ENCODE measurements around the gene SLC16A1.
"Not testable (repeated sequence)": the region's sequence is repeated elsewhere in the genome, so short reads cannot be mapped to it uniquely, and the experiment has no call there.

The SLC16A1 gene

GRCh38 chr1:112904071-112904830 lies 51.7 kb downstream of the SLC16A1 start:
- DNase-seq (ENCODE audit: low read depth in 1 of 2, low spot score in 1 of 2), result no peak
- no peak for TF ChIP-seq JUND (IDR thresholded peaks at IDR 0.05; ENCODE audit: low read depth)
- in situ Hi-C loops (cut with HindIII; ENCODE audit: low pct_unique_long_range_greater_than_20kb, low sequenced_read_pairs), result no loop called here

GRCh38 chr1:112902221-112902620 lies 53.8 kb downstream of the SLC16A1 start:
- no peak for DNase-seq (ENCODE audit: low read depth in 1 of 2, low spot score in 1 of 2)
- no peak for TF ChIP-seq JUND (IDR thresholded peaks at IDR 0.05; ENCODE audit: low read depth)
- in situ Hi-C loops (cut with HindIII; ENCODE audit: low pct_unique_long_range_greater_than_20kb, low sequenced_read_pairs), result no loop called here

GRCh38 chr1:112901387-112901786 lies 54.6 kb downstream of the SLC16A1 start:
- DNase-seq (ENCODE audit: low read depth in 1 of 2, low spot score in 1 of 2), result no peak
- in situ Hi-C loops (cut with HindIII; ENCODE audit: low pct_unique_long_range_greater_than_20kb, low sequenced_read_pairs), result no loop called here
- TF ChIP-seq JUND (IDR thresholded peaks at IDR 0.05; ENCODE audit: low read depth), result no peak

- no peak for TF ChIP-seq JUND (IDR thresholded peaks at IDR 0.05; ENCODE audit: low read depth)
- DNase-seq (ENCODE audit: low read depth in 1 of 2, low spot score in 1 of 2), result no peak
- in situ Hi-C loops (cut with HindIII; ENCODE audit: low pct_unique_long_range_greater_than_20kb, low sequenced_read_pairs), result no loop called here
Observed at GRCh38 chr1:112896783-112897182, 59.2 kb downstream of the SLC16A1 start.

GRCh38 chr1:112894561-112895011 lies 61.4 kb downstream of the SLC16A1 start:
- in situ Hi-C loops (cut with HindIII; ENCODE audit: low pct_unique_long_range_greater_than_20kb, low sequenced_read_pairs), result no loop called here
- DNase-seq (ENCODE audit: low read depth in 1 of 2, low spot score in 1 of 2), result no peak
- TF ChIP-seq JUND (IDR thresholded peaks at IDR 0.05; ENCODE audit: low read depth), result no peak

GRCh38 chr1:112894010-112894292 lies 62.0 kb downstream of the SLC16A1 start:
- DNase-seq (ENCODE audit: low read depth in 1 of 2, low spot score in 1 of 2), result no peak
- in situ Hi-C loops (cut with HindIII; ENCODE audit: low pct_unique_long_range_greater_than_20kb, low sequenced_read_pairs), result no loop called here
- TF ChIP-seq JUND (IDR thresholded peaks at IDR 0.05; ENCODE audit: low read depth), result no peak

GRCh38 chr1:112893288-112894009 lies 62.5 kb downstream of the SLC16A1 start:
- no peak for TF ChIP-seq JUND (IDR thresholded peaks at IDR 0.05; ENCODE audit: low read depth)
- in situ Hi-C loops (cut with HindIII; ENCODE audit: low pct_unique_long_range_greater_than_20kb, low sequenced_read_pairs), result no loop called here
- DNase-seq (ENCODE audit: low read depth in 1 of 2, low spot score in 1 of 2), result no peak

- in situ Hi-C loops (cut with HindIII; ENCODE audit: low pct_unique_long_range_greater_than_20kb, low sequenced_read_pairs), result not testable (repeated sequence)
Observed at GRCh38 chr1:112889906-112890305, 66.1 kb downstream of the SLC16A1 start.

GRCh38 chr1:112889052-112889768 lies 66.8 kb downstream of the SLC16A1 start:
- in situ Hi-C loops (cut with HindIII; ENCODE audit: low pct_unique_long_range_greater_than_20kb, low sequenced_read_pairs), result no loop called here
- TF ChIP-seq JUND (IDR thresholded peaks at IDR 0.05; ENCODE audit: low read depth), result no peak
- DNase-seq (ENCODE audit: low read depth in 1 of 2, low spot score in 1 of 2), result no peak

More at GRCh38 chr1:112889906-112890305, 66.1 kb downstream of the SLC16A1 start:
- not testable (repeated sequence) for DNase-seq (ENCODE audit: low read depth in 1 of 2, low spot score in 1 of 2)

GRCh38 chr1:112888630-112889029 lies 67.4 kb downstream of the SLC16A1 start:
- no peak for TF ChIP-seq JUND (IDR thresholded peaks at IDR 0.05; ENCODE audit: low read depth)
- in situ Hi-C loops (cut with HindIII; ENCODE audit: low pct_unique_long_range_greater_than_20kb, low sequenced_read_pairs), result no loop called here

GRCh38 chr1:112887599-112888283 lies 68.3 kb downstream of the SLC16A1 start:
- no peak for DNase-seq (ENCODE audit: low read depth in 1 of 2, low spot score in 1 of 2)
- no peak for TF ChIP-seq JUND (IDR thresholded peaks at IDR 0.05; ENCODE audit: low read depth)
- in situ Hi-C loops (cut with HindIII; ENCODE audit: low pct_unique_long_range_greater_than_20kb, low sequenced_read_pairs), result no loop called here

More at GRCh38 chr1:112888630-112889029, 67.4 kb downstream of the SLC16A1 start:
- no peak for DNase-seq (ENCODE audit: low read depth in 1 of 2, low spot score in 1 of 2)

- in situ Hi-C loops (cut with HindIII; ENCODE audit: low pct_unique_long_range_greater_than_20kb, low sequenced_read_pairs); DNase-seq (ENCODE audit: low read depth in 1 of 2, low spot score in 1 of 2): not testable (repeated sequence)
Observed at GRCh38 chr1:112884996-112885395, 71.0 kb downstream of the SLC16A1 start.

Measured in T47D (cell line).